Measurements from ENCODE around the gene GRIP1. TPM values are rescaled to one million over a fixed set of nuclear protein-coding genes. Genes with fewer than 3 reads are reported as not detected.

The GRIP1 gene
- total and polyA plus RNA-seq, 2 of the 4 experiments (the other 2 are of a cell fraction) = under 0.01 to 0.07 TPM

- no peaks in the 10 kb centered on the region for H3K36me3 ChIP-seq (ENCODE audit: control insufficient read depth, insufficient read depth, low read length)
- no peaks in the 10 kb centered on the region for H3K9me1 ChIP-seq (ENCODE audit: insufficient read depth, low read length)
- H2BK20ac ChIP-seq (ENCODE audit: low read depth, low read length) = no peak overlapping the region
- in situ Hi-C loops (cut with MboI; ENCODE audit: low sequenced_read_pairs) = no loop called here
- no peak overlapping the region for H2AFZ ChIP-seq (replicated peaks; ENCODE audit: low read length, poor library complexity)
- no CpG with 5 or more reads among the region's 1 CpG for WGBS, 2 experiments (ENCODE audit: extremely low coverage in 2 of 2, insufficient read length in 1 of 2)
- H3K4me3 ChIP-seq (ENCODE audit: insufficient read depth, low read depth, low read length) = no peak overlapping the region
- no peak overlapping the region for H4K91ac ChIP-seq (ENCODE audit: insufficient read depth, low read depth, low read length)
- H2BK120ac ChIP-seq (ENCODE audit: low read depth, low read length) = no peak overlapping the region
- H3K27me3 ChIP-seq (ENCODE audit: control insufficient read depth, insufficient read depth, low read length) = no peaks in the 10 kb centered on the region; the same call in 1 of the 2 replicates
- POLR2A ChIA-PET (ENCODE audit: unreplicated experiment) = no interaction called here
- dilution Hi-C loops (cut with HindIII; ENCODE audit: low sequenced_read_pairs, unreplicated experiment) = no loop called here
- no peak overlapping the region for H3K4ac ChIP-seq (ENCODE audit: low read depth, low read length)
- H2BK15ac ChIP-seq (ENCODE audit: low read depth, low read length) = no peak overlapping the region
- DNase-seq (no peak), ATAC-seq (ENCODE audit: low read depth) (no peak)
- no peak overlapping the region for H2AK9ac ChIP-seq (replicated peaks; ENCODE audit: low read depth, low read length, poor library complexity)
- no peaks in the 10 kb centered on the region for H3K4me1 ChIP-seq (ENCODE audit: control insufficient read depth, insufficient read depth, low read length)
- H3K23ac ChIP-seq (ENCODE audit: low read depth, low read length) = no peak overlapping the region
- no peak overlapping the region for H3K9ac ChIP-seq (ENCODE audit: low read depth, low read length)
- H3K79me1 ChIP-seq (ENCODE audit: low read depth in 1 of 2, low read length in 2 of 2) = no peaks in the 10 kb centered on the region
- no peak overlapping the region for H2AK5ac ChIP-seq (ENCODE audit: low read depth, low read length)
- no peaks in the 10 kb centered on the region for H3K9me3 ChIP-seq (ENCODE audit: control insufficient read depth, insufficient read depth, low read length)
- no peak overlapping the region for H4K5ac ChIP-seq (ENCODE audit: low read depth, low read length)
- no peak overlapping the region for H3K27ac ChIP-seq (ENCODE audit: insufficient read depth, low read length)
- H4K20me1 ChIP-seq (ENCODE audit: insufficient read depth, low read length) = no peaks in the 10 kb centered on the region
- no peak overlapping the region for H4K8ac ChIP-seq (ENCODE audit: low read depth in 2 of 2, low read length in 2 of 2)
- H3K18ac ChIP-seq (ENCODE audit: low read depth, low read length) = no peak overlapping the region
- no peak overlapping the region for H2BK5ac ChIP-seq (ENCODE audit: low read depth, low read length, poor library complexity, severe bottlenecking)
- TF ChIP-seq MAFK (IDR thresholded peaks at IDR 0.05; ENCODE audit: low read depth, low read length) (no peak), MXI1 (IDR thresholded peaks at IDR 0.05; ENCODE audit: borderline replicate concordance, low read depth, low read length) (no peak), ELK1 (IDR thresholded peaks at IDR 0.05; ENCODE audit: borderline replicate concordance, low read depth, low read length) (no peak), RCOR1 (IDR thresholded peaks at IDR 0.05; ENCODE audit: insufficient replicate concordance, low read length) (no peak), CTCF (conservative IDR thresholded peaks at IDR 0.05; ENCODE audit: low read depth, low read length) (no peak), USF2 (IDR thresholded peaks at IDR 0.05; ENCODE audit: low read depth, low read length) (no peak), CHD1 (IDR thresholded peaks at IDR 0.05; ENCODE audit: low read depth, low read length) (no peak), BHLHE40 (IDR thresholded peaks at IDR 0.05; ENCODE audit: low read depth, low read length) (no peak), POLR2A (IDR thresholded peaks at IDR 0.05; ENCODE audit: low read depth, low read length) (no peak), FOS (IDR thresholded peaks at IDR 0.05; ENCODE audit: low read depth, low read length) (no peak), MAZ (IDR thresholded peaks at IDR 0.05; ENCODE audit: borderline replicate concordance, low read depth, low read length) (no peak), RFX5 (IDR thresholded peaks at IDR 0.05; ENCODE audit: low read depth, low read length) (no peak), RAD21 (IDR thresholded peaks at IDR 0.05; ENCODE audit: low read length) (no peak), NFE2L2 (IDR thresholded peaks at IDR 0.05; ENCODE audit: low read depth, low read length) (no peak), SMC3 (IDR thresholded peaks at IDR 0.05; ENCODE audit: low read depth, low read length) (no peak)
- H3K4me2 ChIP-seq (ENCODE audit: low read depth, low read length) = no peak overlapping the region
- intact Hi-C loops (cut with micrococcal nuclease) = no loop called here
- CTCF ChIA-PET = interaction anchor here (0.5 kb wide), 1 partner anchor 323 kb away, joined by 3 read pairs; no protein-coding TSS in a partner anchor
- no peak overlapping the region for H3K14ac ChIP-seq (replicated peaks; ENCODE audit: low read depth, low read length)
- no TSS peak for BruUV-seq (replicated peaks)
- no peak overlapping the region for H3K56ac ChIP-seq (ENCODE audit: extremely low read depth, insufficient read depth, low read length)
These were observed 45.2 kb downstream of the GRIP1 start for GRCh38 chr12:66633676-66634075.
